GM19351 (cell line): ENCODE data around the gene XCL2.

Experiments
- ATAC-seq: cut with Tn5 transposase; IDR thresholded peaks from one replicate; pipeline ENCODE4 v1.9.1; 2021; ENCODE audit warnings: mild to moderate bottlenecking, moderate library complexity; ENCODE audit not compliant: unreplicated experiment

The XCL2 gene

DNA sequence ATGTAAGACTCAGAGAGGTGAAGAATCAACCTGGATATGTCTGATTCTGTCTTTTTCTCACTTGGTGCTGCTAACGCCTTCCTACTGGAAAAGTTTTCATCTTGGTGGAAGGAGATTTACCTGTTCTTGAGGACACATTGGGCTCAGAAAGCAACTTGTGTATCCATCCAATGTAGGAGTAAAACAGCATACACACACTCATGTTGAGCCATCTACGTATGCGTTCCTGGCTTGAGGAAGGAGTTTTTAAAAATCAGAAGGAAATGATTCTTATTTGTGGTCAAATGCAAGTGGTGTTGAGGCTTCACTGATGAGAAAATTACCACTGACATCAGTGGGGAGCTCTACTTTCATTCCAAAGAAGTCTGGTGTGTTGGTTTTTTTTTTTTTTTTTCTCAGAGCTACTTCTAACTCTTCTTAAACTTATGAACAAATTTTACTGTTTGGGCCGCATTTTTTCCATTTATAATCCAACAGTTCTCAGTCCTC, 25.6 kb downstream of the XCL2 start:
- ATAC-seq, result no peak

DNA sequence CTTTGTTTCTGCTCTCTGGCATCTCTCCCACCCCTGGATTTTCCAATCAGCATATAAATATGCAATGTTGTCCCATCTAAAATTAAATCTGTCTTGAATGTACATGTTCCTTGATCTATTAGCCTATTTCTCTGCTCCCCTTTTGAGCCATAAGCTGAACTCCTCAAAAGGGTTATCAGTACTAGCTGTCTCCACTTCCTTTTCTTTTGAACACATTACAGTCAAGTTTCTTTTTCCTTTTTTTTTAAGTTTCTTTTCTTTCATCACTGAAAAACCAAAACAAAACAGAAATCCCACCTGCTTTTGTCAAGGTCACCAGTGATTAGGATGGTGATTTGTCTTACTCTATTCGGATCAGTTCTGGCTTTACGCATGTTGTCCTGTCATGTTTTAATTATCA, 29.3 kb downstream of the XCL2 start:
- ATAC-seq, result no peak

DNA sequence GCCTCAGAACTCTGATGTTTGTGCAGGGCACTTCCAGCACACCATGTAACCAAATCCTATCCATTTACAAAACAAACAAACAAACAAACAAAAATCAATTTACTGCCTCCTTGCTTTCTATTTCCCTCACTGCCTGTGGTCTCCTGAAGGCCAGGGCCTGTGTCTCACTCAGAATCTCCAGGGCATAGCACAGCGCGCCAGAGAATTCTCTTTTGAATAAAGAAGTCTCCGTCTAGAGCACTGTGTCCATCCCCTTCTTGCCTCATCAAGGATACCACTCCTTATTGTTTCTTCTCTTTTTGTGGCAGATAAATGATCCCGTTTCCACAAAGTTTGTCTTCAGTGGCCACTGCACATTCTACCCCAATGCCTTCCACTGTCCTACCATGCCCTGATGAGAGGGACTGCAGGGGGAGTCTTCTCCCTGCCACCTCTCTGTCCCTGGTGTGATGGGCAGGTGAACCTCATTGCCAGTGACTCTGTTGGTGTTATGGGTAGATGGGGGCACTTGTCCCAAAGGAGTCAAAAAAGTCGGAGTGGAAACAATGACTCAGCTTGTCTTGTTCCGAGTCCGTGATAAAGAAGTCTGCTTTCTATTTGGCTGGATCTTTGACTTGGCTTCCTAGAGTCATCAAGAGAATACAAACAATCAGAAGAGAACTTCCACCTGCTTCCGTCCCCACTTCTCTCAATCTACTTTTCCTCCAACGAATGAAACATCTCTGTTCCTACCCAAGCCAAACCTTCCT, 30.0 kb downstream of the XCL2 start:
- ATAC-seq, result no peak

DNA sequence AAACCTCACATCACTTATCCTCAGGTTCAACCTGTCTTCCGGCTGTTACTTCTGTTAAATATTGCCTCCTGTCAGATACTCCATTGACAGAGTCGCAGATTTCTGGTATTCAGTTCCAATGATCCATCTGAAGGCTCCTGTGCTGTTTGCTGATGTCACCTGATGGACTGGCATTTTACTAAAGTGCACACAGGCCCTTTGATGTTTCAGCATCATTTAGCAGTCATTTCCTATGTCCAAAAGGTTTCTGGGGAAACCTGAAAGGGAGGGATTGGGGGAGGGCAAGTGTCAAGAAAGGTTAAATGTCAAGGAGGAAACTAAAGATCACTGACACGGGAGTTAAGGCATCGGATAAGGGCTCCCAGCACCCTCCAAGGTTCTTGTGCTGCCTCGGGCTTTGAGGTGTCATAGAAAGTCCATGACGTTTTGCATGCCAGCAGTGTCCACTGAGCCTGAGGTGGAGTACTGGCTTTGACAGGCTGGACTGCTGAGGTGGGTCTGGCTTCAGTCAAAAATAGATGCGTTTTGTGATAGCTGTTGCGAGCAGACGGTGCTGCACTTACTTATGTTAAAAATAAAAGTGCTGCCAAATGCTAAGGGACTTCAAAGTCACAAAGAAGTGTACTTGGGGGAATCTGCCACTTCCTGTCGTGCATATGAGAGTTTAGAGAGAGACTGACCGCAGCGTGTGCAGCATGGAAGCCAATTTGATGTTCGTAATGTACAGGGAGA, 30.8 kb downstream of the XCL2 start:
- no peak for ATAC-seq

DNA sequence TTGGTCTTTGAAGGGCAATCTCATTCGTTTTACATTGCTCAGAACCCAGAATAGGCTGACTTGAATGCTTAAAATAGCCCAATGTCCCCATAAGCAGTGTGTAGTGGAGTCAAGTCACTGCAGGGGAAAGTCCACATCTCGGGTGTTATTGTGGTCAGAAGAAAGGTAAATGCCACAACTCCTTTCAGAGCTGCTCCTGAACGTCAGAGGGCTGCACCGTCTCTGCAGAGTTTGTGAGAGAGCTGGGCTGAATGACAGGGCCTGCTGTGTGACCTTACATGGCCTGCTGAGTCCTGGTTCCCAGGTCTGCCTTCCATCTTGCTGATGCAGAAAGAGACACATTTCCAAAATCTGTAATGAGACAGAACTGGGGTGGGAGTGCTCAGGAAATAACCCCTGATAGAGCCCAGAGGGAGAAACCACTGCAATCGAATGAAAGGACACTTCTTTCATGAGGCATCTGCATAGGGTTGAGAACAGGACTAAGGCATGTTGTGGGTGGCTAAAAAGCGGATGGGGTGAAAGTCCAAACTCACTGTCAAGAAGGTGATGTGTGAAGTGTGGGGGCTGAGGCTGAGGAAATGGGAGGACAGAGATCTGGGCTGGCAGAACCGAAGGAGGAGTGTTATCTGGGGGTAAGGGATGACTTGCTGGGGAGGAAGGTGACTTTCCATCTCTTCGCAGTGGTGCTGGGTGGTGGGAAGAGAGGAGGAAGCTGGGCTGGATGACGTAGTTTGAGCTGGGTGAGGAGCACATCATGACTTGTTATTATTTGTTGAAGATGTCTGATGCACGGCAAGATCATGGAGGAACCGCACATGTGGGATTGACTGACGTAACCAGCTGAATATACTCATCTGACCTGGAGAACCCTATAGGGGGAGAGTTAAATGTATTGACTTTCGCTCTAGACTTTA, 33.7 kb downstream of the XCL2 start:
- peak; percentile 90 for ATAC-seq

DNA sequence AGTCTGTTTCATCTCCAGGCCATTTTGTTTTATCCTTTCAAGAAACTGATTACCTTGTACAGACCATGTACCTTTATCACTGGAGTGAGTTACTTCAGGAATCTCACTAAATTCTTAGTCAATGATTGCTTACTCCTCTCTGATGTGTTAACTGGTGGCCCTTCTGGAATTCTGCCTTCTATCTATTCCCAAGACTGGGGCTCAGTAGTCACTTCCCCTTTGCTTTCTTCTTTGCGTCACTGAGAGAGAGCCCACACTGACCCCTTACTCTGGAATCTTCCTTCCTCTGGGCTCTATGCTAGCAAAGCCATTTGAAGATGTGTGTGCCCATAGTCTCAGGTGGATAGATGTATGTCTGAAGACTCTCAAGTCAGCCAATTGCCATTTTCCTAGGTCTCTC, 34.6 kb downstream of the XCL2 start:
- ATAC-seq, result no peak

DNA sequence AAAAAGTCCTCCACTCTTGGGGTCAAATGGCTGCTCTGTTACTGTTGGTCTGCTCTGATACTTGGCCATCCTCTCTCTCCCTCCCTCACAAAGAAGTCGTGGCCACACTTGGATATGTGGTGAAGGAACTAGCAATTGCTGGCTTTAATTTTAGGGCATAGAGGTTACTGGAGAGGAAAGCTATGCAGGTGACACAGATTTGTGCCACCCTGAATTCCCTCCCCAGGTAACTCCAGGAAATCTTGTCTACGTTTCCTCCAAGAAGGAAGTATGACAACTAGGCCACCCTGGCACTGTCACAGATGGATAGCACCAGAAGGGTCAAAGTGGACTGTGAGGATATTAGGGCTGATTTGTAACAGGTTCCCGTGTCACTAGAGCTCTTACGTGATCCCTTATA, 36.0 kb downstream of the XCL2 start:
- ATAC-seq, result no peak

DNA sequence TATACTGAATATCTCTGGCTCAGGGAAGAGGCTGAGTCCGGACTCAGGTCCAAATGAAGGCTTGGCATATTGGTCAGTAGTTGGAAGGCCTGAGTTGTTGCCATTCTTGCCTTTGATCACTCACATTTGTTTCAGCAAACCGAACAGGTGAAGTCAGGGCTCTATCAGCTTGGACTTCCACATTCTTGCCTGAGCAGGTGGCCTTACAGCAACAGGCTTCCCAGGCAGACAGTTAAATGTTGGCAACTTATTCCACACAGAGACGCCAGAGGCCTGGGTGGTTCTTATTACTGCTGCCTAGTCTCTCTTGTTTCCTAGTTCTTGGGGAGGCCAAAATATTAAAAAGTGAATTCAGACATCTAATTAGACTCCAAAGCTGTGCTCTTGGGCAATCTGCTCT, 36.6 kb downstream of the XCL2 start:
- no peak for ATAC-seq

DNA sequence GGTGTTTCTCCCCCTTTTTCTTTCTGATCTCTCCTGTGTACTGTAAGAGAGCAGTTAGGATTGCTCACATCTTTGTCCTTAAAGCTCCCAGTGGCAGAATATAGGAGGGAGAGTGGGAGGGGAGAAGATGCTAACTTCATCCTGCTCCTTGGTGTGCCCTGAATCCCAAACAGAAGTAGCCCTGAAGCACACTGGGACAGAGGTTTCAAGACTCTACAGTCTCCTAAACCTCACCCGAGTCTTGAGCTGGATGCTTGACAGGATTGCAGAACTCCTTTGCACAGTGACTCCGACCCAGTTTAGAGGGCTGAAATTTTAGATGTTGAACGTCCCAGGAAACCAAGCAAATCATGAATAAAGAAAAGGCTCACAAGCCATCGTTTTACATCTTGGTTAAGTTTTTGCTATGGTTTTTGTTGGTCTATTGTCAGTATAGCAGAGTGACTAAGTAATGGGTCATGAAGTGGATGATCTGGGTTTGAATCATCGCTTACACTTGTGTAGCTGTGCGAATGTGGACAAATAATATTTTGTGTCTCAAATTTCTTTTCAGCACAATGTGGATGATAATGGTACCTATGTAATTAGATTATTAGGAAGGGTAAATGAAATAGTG, 37.5 kb downstream of the XCL2 start:
- ATAC-seq, result no peak

DNA sequence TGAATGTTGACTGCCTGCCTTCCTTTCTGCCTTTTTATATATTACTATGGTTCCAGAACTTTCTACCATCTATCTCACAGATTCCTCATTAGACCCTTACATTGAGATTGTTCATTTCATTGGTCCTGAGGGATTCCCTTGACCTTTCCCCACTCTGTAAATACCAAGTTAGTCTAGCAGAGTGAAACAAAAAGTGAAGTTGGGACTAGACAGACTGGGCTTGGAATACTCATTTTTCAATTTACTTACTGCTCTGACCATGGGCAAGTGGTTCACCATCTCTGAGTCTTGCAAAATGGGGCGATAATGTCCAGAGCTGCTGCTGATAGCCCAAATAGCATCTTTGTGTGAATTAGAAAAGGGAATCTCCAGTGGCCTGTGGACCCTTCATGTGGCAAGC, 38.8 kb downstream of the XCL2 start:
- ATAC-seq, result no peak

DNA sequence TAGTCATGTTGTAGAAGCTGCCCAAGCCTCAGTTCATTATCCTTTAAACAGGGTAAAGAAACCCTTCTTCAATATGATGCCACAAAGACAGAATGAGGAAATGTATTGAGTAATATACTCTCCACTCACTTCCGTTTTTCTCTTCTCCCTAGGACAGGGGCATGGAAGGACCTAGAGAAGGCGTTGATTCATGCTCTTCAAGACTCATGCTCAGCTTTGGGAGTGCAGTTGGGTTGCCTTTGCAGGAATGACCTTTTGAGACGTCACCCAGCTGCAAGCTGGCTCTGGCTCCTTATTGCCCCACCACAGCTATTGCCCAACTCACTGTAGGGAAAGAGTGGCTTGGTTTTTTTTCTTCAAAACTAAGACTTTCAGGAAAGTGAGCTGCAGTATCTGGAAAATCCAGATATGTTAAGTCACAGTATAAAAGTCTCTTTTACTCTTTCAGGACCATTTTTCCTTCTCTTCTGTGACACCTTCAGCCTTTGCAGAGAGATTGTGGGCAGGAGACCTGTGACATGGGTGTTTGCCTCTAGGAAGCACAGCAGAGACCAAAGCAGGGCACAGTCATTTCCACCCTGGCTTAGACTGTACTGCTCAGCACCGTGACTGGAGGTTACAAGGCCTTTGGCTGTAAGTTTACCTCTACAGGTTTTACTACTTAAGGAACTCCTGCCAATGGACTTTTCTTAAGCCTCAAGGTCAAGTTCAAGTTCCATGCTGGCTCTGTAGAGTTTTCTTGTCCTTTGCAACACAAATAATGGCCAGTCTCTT, 39.5 kb downstream of the XCL2 start:
- peak; percentile 77 for ATAC-seq

DNA sequence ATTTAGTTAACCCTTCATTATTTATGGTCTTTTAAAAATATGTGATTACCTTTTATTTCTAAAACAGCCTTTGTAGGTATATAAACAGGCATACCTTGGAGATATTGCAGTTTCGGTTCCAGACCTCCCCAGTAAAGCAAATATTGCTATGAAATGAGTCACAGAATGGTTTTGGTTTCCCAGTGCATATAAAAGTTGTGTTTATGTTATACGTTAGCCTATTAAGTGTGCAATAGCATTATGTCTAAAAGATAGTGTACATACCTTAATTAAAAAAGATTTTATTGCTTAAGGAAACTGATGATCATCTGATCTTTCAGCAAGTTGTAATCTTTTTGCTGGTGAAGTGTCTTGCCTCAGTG, 44.1 kb downstream of the XCL2 start:
- ATAC-seq, result no peak

DNA sequence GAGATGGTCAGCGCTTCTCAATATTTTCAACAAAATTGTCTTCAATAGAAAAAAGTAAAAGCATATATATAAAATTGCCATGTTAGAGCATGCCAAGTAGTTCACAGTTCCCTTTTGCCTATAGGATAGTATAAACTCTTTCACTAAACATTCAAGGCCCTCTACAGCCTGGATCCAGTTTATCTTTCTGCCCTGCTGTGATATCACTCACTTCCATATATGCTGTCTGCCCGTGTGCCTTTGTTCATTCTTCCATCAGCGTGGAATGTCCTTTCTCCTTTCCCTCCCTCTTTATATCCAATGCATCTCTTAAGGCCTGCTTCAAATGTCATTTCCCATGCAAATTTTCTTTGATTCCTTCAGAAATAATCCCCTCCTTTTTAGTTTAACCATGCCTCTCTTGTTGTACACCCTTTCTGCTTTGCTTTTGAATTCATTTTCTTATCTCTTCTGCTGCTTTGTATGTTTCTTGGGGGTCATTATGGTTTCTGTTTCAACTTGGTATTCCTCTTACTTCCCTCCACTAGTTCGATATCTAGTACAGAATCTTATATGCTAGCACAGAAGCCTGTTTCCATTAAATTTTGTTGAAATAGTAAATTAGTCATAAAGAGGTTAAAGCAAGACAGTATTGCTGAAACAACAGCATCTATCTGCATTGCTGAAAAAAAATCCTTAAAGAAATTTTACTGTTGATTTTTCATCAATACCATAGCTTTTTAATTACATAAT, 44.7 kb downstream of the XCL2 start:
- ATAC-seq, result no peak

DNA sequence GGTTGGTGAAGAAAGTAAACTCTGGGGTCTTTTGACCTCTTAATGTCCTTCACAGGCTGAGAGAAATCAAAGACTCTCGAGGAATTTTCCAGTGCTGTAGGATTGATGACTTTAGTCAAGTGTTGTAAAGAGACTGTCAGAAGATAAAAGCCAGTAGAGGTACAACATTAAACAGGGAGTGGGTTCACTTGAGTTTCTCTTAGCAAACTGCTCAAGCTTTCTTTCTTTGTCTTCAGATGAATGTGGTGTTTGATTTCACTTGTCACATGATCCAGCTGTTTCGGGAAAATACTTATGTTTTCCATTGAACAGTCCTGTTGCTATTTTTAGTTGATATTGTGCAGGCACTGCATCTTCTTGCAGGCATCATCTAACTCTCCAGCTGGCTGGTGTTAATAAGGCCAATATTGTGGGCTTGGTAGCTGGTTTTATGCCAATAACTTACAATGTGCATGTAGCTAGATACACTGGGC, 45.6 kb downstream of the XCL2 start:
- no peak for ATAC-seq

DNA sequence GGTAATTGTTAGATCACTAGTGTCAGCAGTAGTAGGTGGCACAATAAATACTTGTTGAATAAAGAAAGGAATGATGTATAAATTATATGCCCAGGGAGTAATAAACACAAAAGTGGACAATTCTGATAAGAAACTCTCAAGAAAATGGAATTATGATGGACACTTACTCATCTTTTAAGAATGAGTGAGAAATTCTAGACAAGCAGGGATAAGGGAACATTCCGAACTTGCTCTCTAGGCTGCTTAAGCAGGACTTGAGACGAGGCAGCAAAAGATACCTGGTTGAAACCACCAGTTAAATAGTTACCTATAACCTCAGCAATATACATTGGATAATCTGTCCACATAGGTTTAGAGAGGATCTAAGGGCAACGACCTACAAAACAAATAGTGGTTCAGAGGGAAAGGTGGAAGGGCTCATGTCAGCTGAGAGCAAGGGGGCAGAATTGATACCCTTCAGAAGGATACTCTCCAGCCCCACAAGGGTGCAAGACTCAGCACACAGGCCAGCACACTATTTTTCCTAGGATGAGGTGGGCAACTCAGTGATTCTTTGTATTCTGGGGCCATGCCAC, 46.3 kb downstream of the XCL2 start:
- no peak for ATAC-seq

DNA sequence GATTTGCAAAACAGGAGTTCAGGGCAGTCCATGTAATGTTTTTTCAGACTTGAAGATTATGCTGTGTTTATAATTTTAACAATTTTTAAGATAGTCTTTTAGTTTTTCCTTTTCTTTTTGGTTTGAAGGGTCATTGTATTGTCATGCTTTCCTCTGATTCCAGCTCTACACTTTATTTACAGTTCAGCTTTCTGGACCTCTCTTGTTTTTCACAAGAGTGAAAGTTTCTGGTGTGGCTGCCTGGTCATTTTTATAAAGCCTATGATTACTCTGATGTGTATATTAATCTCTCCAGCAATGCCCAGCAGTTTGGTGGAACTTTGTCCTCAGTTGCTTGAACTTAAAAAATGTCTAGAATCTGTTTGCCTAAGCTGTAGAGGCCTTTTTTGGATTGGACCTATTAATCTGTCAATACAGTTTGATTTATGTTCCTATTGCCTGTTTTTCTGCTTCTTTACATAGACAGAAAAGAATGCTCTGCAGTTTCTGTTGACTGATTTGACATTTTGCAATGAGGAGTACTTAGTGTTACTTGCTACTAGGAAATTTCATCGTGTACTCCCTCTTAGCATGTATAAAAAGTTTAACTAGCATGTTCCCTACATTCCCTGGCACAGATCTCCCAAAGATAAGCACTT, 52.2 kb downstream of the XCL2 start:
- no peak for ATAC-seq
